H1 (cell line): Measurements from ENCODE around the gene C15orf61. TPM values are rescaled to one million over a fixed set of nuclear protein-coding genes. Genes with fewer than 3 reads are reported as not detected.

Experiments used
- CTCF ChIA-PET: fragments of 300-600 bp; sonication (Branson Sonifier 250); formaldehyde crosslinking; loops from one replicate; lab custom pipeline; 2021; ENCODE audit not compliant: partially characterized antibody; lab: Charles Lee
- POLR2A ChIA-PET: fragments of 300-600 bp; sonication (Branson Sonifier 250); formaldehyde crosslinking; loops from one replicate; lab custom pipeline; 2021; ENCODE audit warnings: inconsistent platforms; ENCODE audit not compliant: partially characterized antibody; lab: Charles Lee
- DNase-seq, 2 experiments: peaks; one replicate each; pipeline versions ENCODE4 v3.0.0 to v3.0.0-alpha.2; 2010 to 2022; ENCODE audit warnings: low spot score in 2 of 2, low read depth in 1 of 2, mixed read lengths in 1 of 2
- FAIRE-seq: peaks from 2 replicates; lab custom pipeline; 2011; peaks lifted over from hg19 to GRCh38; lab: Jason Lieb, UNC
- H2AFZ ChIP-seq: 2 replicates; pipeline ENCODE4 v1.8.1; 2012; ENCODE audit warnings: low read length, inconsistent platforms
- H2AK5ac ChIP-seq: 2 replicates; pipeline ENCODE4 v1.6.1; 2013; ENCODE audit warnings: low read depth, low read length
- H2BK120ac ChIP-seq: replicated peaks from 2 replicates; pipeline ENCODE3; 2013; ENCODE audit warnings: low read depth, low read length, inconsistent platforms
- H2BK12ac ChIP-seq: 2 replicates; pipeline ENCODE4 v1.6.1; 2013; ENCODE audit warnings: low read depth, low read length
- H2BK15ac ChIP-seq: 2 replicates; pipeline ENCODE4 v1.6.1; 2013; ENCODE audit warnings: low read length
- H2BK20ac ChIP-seq: 2 replicates; pipeline ENCODE4 v1.6.1; 2013; ENCODE audit warnings: low read length
- H2BK5ac ChIP-seq: 2 replicates; pipeline ENCODE4 v1.6.1; 2013; ENCODE audit warnings: low read depth, low read length
- H3K14ac ChIP-seq: 2 replicates; pipeline ENCODE4 v1.6.1; 2013; ENCODE audit warnings: inconsistent platforms; ENCODE audit not compliant: insufficient read length
- H3K18ac ChIP-seq: 2 replicates; pipeline ENCODE4 v1.6.1; 2013; ENCODE audit warnings: low read length; ENCODE audit errors: extremely low read depth
- H3K23ac ChIP-seq: 2 replicates; pipeline ENCODE4 v1.6.1; 2013; ENCODE audit warnings: inconsistent platforms; ENCODE audit not compliant: insufficient read length
- H3K23me2 ChIP-seq: 2 replicates; pipeline ENCODE4 v1.6.1; 2013; ENCODE audit warnings: low read depth, low read length
- H3K27ac ChIP-seq: 2 replicates; pipeline ENCODE4 v1.6.1; 2011; ENCODE audit warnings: low read depth, low read length, inconsistent platforms
- H3K27me3 ChIP-seq, 4 experiments: replicated peaks in 1 of 4; 1 replicate in 1 of 4; 2 replicates in 3 of 4; pipeline versions ENCODE4 v1.6.1 to v1.8.1; 2011 to 2013; ENCODE audit warnings: low read length in 3 of 4, mild to moderate bottlenecking in 3 of 4, inconsistent platforms in 2 of 4, mixed read lengths in 2 of 4, moderate library complexity in 1 of 4; ENCODE audit not compliant: control insufficient read depth in 3 of 4, insufficient read depth in 3 of 4; ENCODE audit errors: extremely low read depth in 1 of 4
- H3K36me3 ChIP-seq, 4 experiments: 2 replicates each; pipeline versions ENCODE4 v1.6.1 to v1.8.1; 2011 to 2013; ENCODE audit warnings: mild to moderate bottlenecking in 4 of 4, low read length in 3 of 4, moderate library complexity in 2 of 4, control low read depth in 1 of 4, inconsistent platforms in 1 of 4; ENCODE audit not compliant: insufficient read depth in 4 of 4, control insufficient read depth in 2 of 4
- H3K4ac ChIP-seq: replicated peaks from 2 replicates; pipeline ENCODE3; 2013; ENCODE audit warnings: low read length, low read depth, mixed read lengths, inconsistent platforms; ENCODE audit not compliant: insufficient read length
- H3K4me1 ChIP-seq, 4 experiments: replicated peaks in 1 of 4; 1 replicate in 1 of 4; 2 replicates in 3 of 4; pipeline versions ENCODE4 v1.6.1 to v1.8.1; 2011 to 2013; ENCODE audit warnings: low read length in 3 of 4, inconsistent platforms in 2 of 4, mixed read lengths in 1 of 4; ENCODE audit not compliant: insufficient read depth in 4 of 4, control insufficient read depth in 3 of 4
- H3K4me2 ChIP-seq, 2 experiments: 2 replicates each; pipeline versions ENCODE4 v1.6.1 to v1.8.1; 2011 to 2013; ENCODE audit warnings: low read depth in 2 of 2, low read length in 2 of 2, control low read depth in 1 of 2, inconsistent platforms in 1 of 2, mild to moderate bottlenecking in 1 of 2; ENCODE audit not compliant: insufficient read depth in 1 of 2
- H3K4me3 ChIP-seq, 4 experiments: fragments of 200-600, 300-600 bp in 1 of 4; sonication (generic), shearing (Covaris generic), sonication (Bioruptor Twin) in 1 of 4; 2 replicates each; pipeline versions ENCODE4 v1.5.1 to v1.8.1; 2011 to 2016; ENCODE audit warnings: low read length in 4 of 4, low read depth in 3 of 4, control low read depth in 2 of 4, inconsistent platforms in 2 of 4, mild to moderate bottlenecking in 2 of 4, mixed read lengths in 1 of 4, moderate library complexity in 1 of 4; ENCODE audit not compliant: insufficient read depth in 2 of 4; ENCODE audit errors: extremely low read depth in 1 of 4
- H3K56ac ChIP-seq: replicated peaks from 2 replicates; pipeline ENCODE3; 2013; ENCODE audit warnings: low read depth, mild to moderate bottlenecking, mixed read lengths, low read length, inconsistent platforms; ENCODE audit not compliant: insufficient read length
- H3K79me1 ChIP-seq: 2 replicates; pipeline ENCODE4 v1.6.1; 2013; ENCODE audit warnings: low read depth, low read length, control low read depth
- H3K79me2 ChIP-seq, 2 experiments: 2 replicates each; pipeline versions ENCODE4 v1.6.1 to v1.8.1; 2012 to 2013; ENCODE audit warnings: low read length in 2 of 2, mild to moderate bottlenecking in 2 of 2, inconsistent platforms in 1 of 2; ENCODE audit not compliant: insufficient read depth in 2 of 2, control insufficient read depth in 1 of 2
- H3K9ac ChIP-seq, 4 experiments: replicated peaks in 1 of 4; 1 replicate in 1 of 4; 2 replicates in 3 of 4; pipeline versions ENCODE4 v1.6.1 to v1.8.1; 2011 to 2013; ENCODE audit warnings: low read depth in 3 of 4, low read length in 3 of 4, control low read depth in 2 of 4, mild to moderate bottlenecking in 2 of 4, moderate library complexity in 2 of 4, inconsistent platforms in 1 of 4; ENCODE audit errors: extremely low read depth in 1 of 4
- H3K9me3 ChIP-seq, 2 experiments: 2 replicates each; pipeline versions ENCODE4 v1.6.1 to v1.8.1; 2012 to 2013; ENCODE audit warnings: mild to moderate bottlenecking in 2 of 2, moderate library complexity in 2 of 2, control low read depth in 1 of 2, inconsistent platforms in 1 of 2, low read depth in 1 of 2, low read length in 1 of 2, mixed read lengths in 1 of 2; ENCODE audit not compliant: insufficient read depth in 2 of 2
- H4K20me1 ChIP-seq, 2 experiments: replicated peaks in 1 of 2; 2 replicates each; pipeline versions ENCODE3 to v1.8.1; 2011 to 2013; ENCODE audit warnings: inconsistent platforms in 2 of 2, low read length in 2 of 2, mild to moderate bottlenecking in 1 of 2; ENCODE audit not compliant: insufficient read depth in 2 of 2, control insufficient read depth in 1 of 2
- H4K5ac ChIP-seq: 2 replicates; pipeline ENCODE4 v1.6.1; 2013; ENCODE audit warnings: low read length, low read depth, mixed read lengths, inconsistent platforms; ENCODE audit not compliant: insufficient read length
- H4K8ac ChIP-seq: 2 replicates; pipeline ENCODE4 v1.8.0; 2013; ENCODE audit warnings: mild to moderate bottlenecking, moderate library complexity, low read length, inconsistent platforms; ENCODE audit not compliant: insufficient read depth; ENCODE audit errors: extremely low read depth
- H4K91ac ChIP-seq: replicated peaks from 2 replicates; pipeline ENCODE3; 2013; ENCODE audit warnings: low read length, mixed read lengths, inconsistent platforms; ENCODE audit not compliant: insufficient read length
- CEBPB ChIP-seq: IDR thresholded peaks from 2 replicates; pipeline ENCODE4 v1.6.1; 2012; ENCODE audit warnings: low read depth, low read length
- CHD1 ChIP-seq: IDR thresholded peaks from 2 replicates; pipeline ENCODE4 v1.6.1; 2012; ENCODE audit warnings: low read depth, low read length, improper control_type of control experiment
- CTBP2 ChIP-seq: IDR thresholded peaks from 2 replicates; pipeline ENCODE4 v1.7.0; 2011; ENCODE audit warnings: borderline replicate concordance, mild to moderate bottlenecking, moderate library complexity, mixed read lengths, low read length; ENCODE audit not compliant: insufficient read depth, insufficient read length
- JUN ChIP-seq: IDR thresholded peaks from 2 replicates; pipeline ENCODE4 v1.6.1; 2011; ENCODE audit warnings: low read depth, mild to moderate bottlenecking, improper control_type of control experiment, low read length
- JUND ChIP-seq: IDR thresholded peaks from 2 replicates; pipeline ENCODE4 v1.6.1; 2011; ENCODE audit warnings: mild to moderate bottlenecking, improper control_type of control experiment, low read length
- KDM4A ChIP-seq: IDR thresholded peaks from one replicate; pipeline ENCODE4 v1.7.1; 2012; ENCODE audit warnings: low read depth, mild to moderate bottlenecking, moderate library complexity, low read length, inconsistent platforms; ENCODE audit not compliant: severe bottlenecking
- MAX ChIP-seq: IDR thresholded peaks from 2 replicates; pipeline ENCODE4 v1.6.1; 2012; ENCODE audit warnings: inconsistent platforms
- NRF1 ChIP-seq: IDR thresholded peaks from 2 replicates; pipeline ENCODE4 v1.6.1; 2011; ENCODE audit warnings: mild to moderate bottlenecking, low read depth, low read length, improper control_type of control experiment
- RAD21 ChIP-seq, 2 experiments: IDR thresholded peaks in 1 of 2; conservative IDR thresholded peaks in 1 of 2; 2 replicates each; pipeline ENCODE4 v1.6.1; 2011; ENCODE audit warnings: low read depth in 2 of 2, low read length in 2 of 2, improper control_type of control experiment in 1 of 2, inconsistent platforms in 1 of 2, mild to moderate bottlenecking in 1 of 2, moderate library complexity in 1 of 2
- RFX5 ChIP-seq: IDR thresholded peaks from 2 replicates; pipeline ENCODE4 v1.6.1; 2011; ENCODE audit warnings: low read depth, low read length, improper control_type of control experiment, borderline replicate concordance
- RXRA ChIP-seq: IDR thresholded peaks from 2 replicates; pipeline ENCODE4 v1.6.1; 2011; ENCODE audit warnings: low read depth, mild to moderate bottlenecking, low read length, moderate library complexity; ENCODE audit not compliant: insufficient read depth
- SIN3A ChIP-seq, 2 experiments: IDR thresholded peaks in 1 of 2; conservative IDR thresholded peaks in 1 of 2; 2 replicates each; pipeline ENCODE4 v1.6.1; 2011 to 2012; ENCODE audit warnings: low read length in 2 of 2, improper control_type of control experiment in 1 of 2, low read depth in 1 of 2, mild to moderate bottlenecking in 1 of 2
- ZNF274 ChIP-seq: IDR thresholded peaks from 2 replicates; pipeline ENCODE4 v1.7.0; 2012; ENCODE audit warnings: low read length, borderline replicate concordance; ENCODE audit errors: extremely low read depth
- WGBS, 2 experiments: shearing (Covaris generic) in 1 of 2; methylation state at CpG; one replicate each; pipeline versions ENCODE4 v1.1.6 to v1.1.7; 2013 to 2015; ENCODE audit warnings: low lambda C conversion rate in 2 of 2, mixed read lengths in 2 of 2, inconsistent platforms in 1 of 2, low coverage in 1 of 2, missing lambda C conversion rate in 1 of 2; ENCODE audit not compliant: insufficient replicate concordance in 2 of 2, insufficient coverage in 1 of 2, insufficient read length in 1 of 2; ENCODE audit errors: extremely low coverage in 1 of 2, missing lambda C conversion rate in 1 of 2; 5-methylcytosine and 5-hydroxymethylcytosine counted together
- polyA plus RNA-seq, 7 experiments: library from polyadenylated mRNA; depleted of rRNA in 3 of 7; stranded (reverse) in 5 of 7; unstranded in 2 of 7; fragments of >200 nt in 5 of 7; fragments of 200-250 nt in 2 of 7; gene quantifications; 1 replicate in 5 of 7; 2 replicates in 1 of 7; 4 replicates in 1 of 7; pipeline versions ENCODE4 v1.2.1 to v1.2.3, GENCODE V29; 2011 to 2013; ENCODE audit warnings: missing spikeins in 2 of 7, mixed read lengths in 2 of 7
- total RNA-seq: library from RNA; stranded (reverse); fragmentation: NEBNext Ultra II Directional; extraction: Animal tissue kit (Norgen Biotek cat#: 25700); gene quantifications from 2 replicates; pipeline ENCODE4 v1.2.1, GENCODE V29; 2021

The C15orf61 gene
- total and polyA plus RNA-seq, 2 of the 8 experiments (the other 6 are each of a cell fraction or from before 2014, with no cell fraction given) = 1.7 to 2.0 TPM

- ChIA-PET CTCF (no interaction called here), POLR2A (interaction anchor here (1.1 kb wide), 1 partner anchor 22 kb away, joined by 3 read pairs; no protein-coding TSS in a partner anchor)
- H2BK5ac ChIP-seq = no peak overlapping the region
- no peaks in the 10 kb centered on the region for H3K79me1 ChIP-seq
- no peak overlapping the region for H2BK120ac ChIP-seq
- H3K27me3 ChIP-seq = no peaks in the 10 kb centered on the region
- H2BK15ac ChIP-seq = no peak overlapping the region
- no peak overlapping the region for H3K27ac ChIP-seq
- H3K23me2 ChIP-seq = no peaks in the 10 kb centered on the region
- H3K4me1 ChIP-seq = no peaks in the 10 kb centered on the region
- FAIRE-seq (no peak), DNase-seq (no peak)
- no peak overlapping the region for H2BK12ac ChIP-seq
- no peak overlapping the region for H3K4me2 ChIP-seq
- no peak overlapping the region for H3K9ac ChIP-seq
- no peak overlapping the region for H3K18ac ChIP-seq
- H3K23ac ChIP-seq = no peak overlapping the region
- no peaks in the 10 kb centered on the region for H3K9me3 ChIP-seq
- H3K56ac ChIP-seq = no peak overlapping the region
- no peaks in the 10 kb centered on the region for H4K20me1 ChIP-seq
- H3K14ac ChIP-seq = no peak overlapping the region
- no peak overlapping the region for H2AFZ ChIP-seq
- H3K4me3 ChIP-seq = no peak overlapping the region
- H4K91ac ChIP-seq = no peak overlapping the region
- H4K8ac ChIP-seq = no peak overlapping the region
- H3K4ac ChIP-seq = no peak overlapping the region
- no peaks in the 10 kb centered on the region for H3K36me3 ChIP-seq
- no peak overlapping the region for H2BK20ac ChIP-seq
- no peak overlapping the region for H2AK5ac ChIP-seq
- no peaks in the 10 kb centered on the region for H3K79me2 ChIP-seq
- 82% methylated on average over 1 of the region's 1 CpG; no CpG with 5 or more reads in 1 of the 2 experiments for WGBS, 2 experiments
- no peak overlapping the region for H4K5ac ChIP-seq
- TF ChIP-seq ZNF274 (no peak), NRF1 (no peak), CHD1 (no peak), CTBP2 (no peak), JUN (no peak), CEBPB (no peak), RXRA (no peak), KDM4A (no peak), SIN3A (conservative IDR thresholded peaks at IDR 0.05 in 1 of 2, IDR thresholded peaks at IDR 0.05 in 1 of 2; ENCODE audit: low read depth in 1 of 2, low read length in 2 of 2) (no peak), RFX5 (no peak), MAX (no peak), JUND (no peak), RAD21 (IDR thresholded peaks at IDR 0.05 in 1 of 2, conservative IDR thresholded peaks at IDR 0.05 in 1 of 2; ENCODE audit: low read depth in 2 of 2, low read length in 2 of 2) (no peak)
Observed at GRCh38 chr15:67533873-67534272, 12.9 kb downstream of the C15orf61 start.
